Retinal pigment epithelial cell (primary cell): ENCODE data around the gene GALNT2.
A peak's percentile ranks its signal among the peaks of the same experiment; 100 is the strongest.

Source experiments
- DNase-seq: peaks from one replicate; pipeline ENCODE4 v3.0.0-alpha.2; 2010; ENCODE audit warnings: low read depth
- H3K4me3 ChIP-seq: 2 replicates; pipeline ENCODE4 v1.5.1; 2011; ENCODE audit warnings: mild to moderate bottlenecking, low read length, control low read depth, moderate library complexity
- CTCF ChIP-seq: conservative IDR thresholded peaks from 2 replicates; pipeline ENCODE4 v1.5.1; 2011; ENCODE audit warnings: low read depth, low read length, control low read depth, inconsistent platforms

GALNT2 gene

GRCh38 chr1:230308821-230309220 is 241.8 kb downstream of the GALNT2 start:
- TF ChIP-seq CTCF = no peak
- no peak overlapping the region for H3K4me3 ChIP-seq
- no peak for DNase-seq

- DNase-seq = no peak
- no peak overlapping the region for H3K4me3 ChIP-seq
- TF ChIP-seq CTCF = no peak
Observed at GRCh38 chr1:230309646-230310177, 242.7 kb downstream of the GALNT2 start.

GRCh38 chr1:230310381-230311163 is 243.5 kb downstream of the GALNT2 start:
- H3K4me3 ChIP-seq = no peak overlapping the region
- peak; percentile 96 for TF ChIP-seq CTCF
- DNase-seq = no peak

GRCh38 chr1:230312676-230313075 is 245.6 kb downstream of the GALNT2 start:
- no peak for TF ChIP-seq CTCF
- no peak overlapping the region for H3K4me3 ChIP-seq
- no peak for DNase-seq

GRCh38 chr1:230313453-230314141 is 246.6 kb downstream of the GALNT2 start:
- DNase-seq = no peak
- TF ChIP-seq CTCF = no peak
- H3K4me3 ChIP-seq = no peak overlapping the region

GRCh38 chr1:230314142-230314470 is 247.1 kb downstream of the GALNT2 start:
- no peak overlapping the region for H3K4me3 ChIP-seq
- no peak for DNase-seq
- TF ChIP-seq CTCF = no peak

- TF ChIP-seq CTCF = peak; percentile 2
- DNase-seq = no peak
- no peak overlapping the region for H3K4me3 ChIP-seq
Observed at GRCh38 chr1:230315099-230315498, 248.1 kb downstream of the GALNT2 start.
